HG03342 (cell line): ENCODE results near the gene COLGALT1.
"Not testable (repeated sequence)": the region's sequence is repeated elsewhere in the genome, so short reads cannot be mapped to it uniquely, and the experiment has no call there.

Experiments used
- ATAC-seq: cut with Tn5 transposase; IDR thresholded peaks from one replicate; pipeline ENCODE4 v1.9.1; 2021; ENCODE audit warnings: mild to moderate bottlenecking, moderate library complexity; ENCODE audit not compliant: unreplicated experiment

COLGALT1 gene

DNA sequence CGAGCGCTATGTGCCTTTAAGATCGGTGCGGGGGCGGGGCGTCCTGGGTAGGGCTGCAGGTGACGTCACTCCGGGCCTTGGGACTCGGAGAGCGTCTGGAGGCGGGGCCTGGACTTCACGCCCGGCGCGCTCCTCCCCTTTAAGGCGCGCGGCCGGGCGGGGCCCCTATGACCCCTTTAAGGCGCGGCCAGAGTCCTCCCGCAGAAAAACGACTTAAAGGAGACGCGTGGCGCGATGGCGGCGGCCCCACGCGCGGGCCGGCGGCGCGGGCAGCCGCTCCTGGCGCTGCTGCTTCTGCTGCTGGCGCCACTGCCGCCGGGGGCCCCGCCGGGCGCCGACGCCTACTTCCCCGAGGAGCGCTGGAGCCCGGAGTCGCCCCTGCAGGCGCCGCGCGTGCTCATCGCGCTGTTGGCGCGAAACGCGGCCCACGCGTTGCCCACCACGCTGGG lies at the start of gene COLGALT1:
Gene COLGALT1 (plus strand): TSS at position 170 of the 449 bp plus-strand sequence. CDS start 65 bp downstream, at position 235.
- peak; percentile 88 for ATAC-seq

DNA sequence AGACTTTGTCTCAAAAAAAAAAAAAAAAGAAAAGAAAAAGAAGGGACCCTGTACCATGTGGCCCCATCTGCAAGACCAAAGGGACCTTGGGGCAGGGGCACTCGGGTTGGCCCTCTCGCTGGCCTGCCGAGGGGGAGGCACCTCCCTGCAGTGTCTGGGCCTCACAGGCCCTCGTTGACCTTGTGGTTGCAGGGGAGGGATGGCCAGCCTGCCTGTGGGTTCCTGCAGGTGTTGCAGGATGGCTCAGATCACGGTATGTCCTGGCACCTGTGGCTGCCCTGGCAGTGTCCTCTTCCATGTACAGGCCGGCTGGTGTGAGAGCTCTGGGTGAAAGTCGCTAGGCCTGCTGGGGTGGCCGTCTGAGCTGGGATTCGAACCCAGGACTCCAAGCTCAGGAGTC lies 48.7 kb upstream of the COLGALT1 start:
- no peak for ATAC-seq

DNA sequence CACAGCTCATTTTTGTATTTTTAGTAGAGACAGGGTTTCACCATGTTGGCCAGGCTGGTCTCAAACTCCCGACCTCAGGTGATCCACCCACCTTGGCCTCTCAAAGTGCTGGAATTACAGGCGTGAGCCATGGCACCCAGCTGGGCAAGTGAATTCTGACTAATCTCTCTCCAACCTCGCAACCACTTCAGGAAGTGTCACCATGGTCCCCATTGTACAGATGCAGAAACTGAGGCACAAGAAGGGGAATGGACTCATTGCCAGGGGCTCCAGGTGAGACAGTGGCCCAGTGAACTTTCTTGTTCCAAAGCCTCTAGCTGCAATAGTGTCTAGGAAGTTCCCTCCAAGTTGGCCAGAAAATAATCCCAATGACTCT lies 46.9 kb upstream of the COLGALT1 start:
- not testable (repeated sequence) for ATAC-seq

DNA sequence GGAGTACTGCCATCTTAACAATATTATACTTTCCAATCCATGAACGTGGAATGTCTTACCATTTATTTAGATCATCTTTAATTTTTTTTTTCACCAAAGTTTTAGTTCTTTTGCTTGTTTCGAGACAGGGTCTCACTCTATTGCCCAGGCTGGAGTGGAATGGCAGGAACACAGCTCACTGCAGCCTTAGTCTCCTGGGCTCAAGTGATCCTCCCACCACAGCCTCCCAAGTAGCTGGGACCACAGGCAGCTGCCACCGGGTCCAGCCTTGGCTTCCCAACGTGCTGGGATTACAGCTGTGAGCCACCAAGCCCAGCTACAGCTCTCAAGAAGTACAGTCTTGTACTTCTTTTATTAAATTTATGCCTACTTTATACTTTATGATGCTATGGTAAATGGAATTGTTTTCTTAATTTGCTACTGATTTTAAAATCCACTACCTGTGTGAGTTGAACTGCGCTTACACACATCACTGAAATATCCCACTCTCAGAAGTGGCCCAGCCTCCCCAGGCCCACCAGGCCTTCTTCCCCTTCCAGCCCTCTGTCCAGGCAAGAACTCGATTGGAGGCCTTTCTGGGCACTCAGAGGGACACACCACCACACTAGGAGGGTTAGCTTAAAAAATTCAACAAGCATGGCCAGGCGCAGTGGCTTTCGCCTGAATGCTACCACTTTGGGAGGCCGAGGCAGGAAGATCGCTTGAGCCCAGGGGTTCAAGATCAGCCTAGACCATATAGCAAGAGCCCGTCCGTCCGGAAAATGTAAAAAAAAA lies 45.0 kb upstream of the COLGALT1 start:
- ATAC-seq: no peak

DNA sequence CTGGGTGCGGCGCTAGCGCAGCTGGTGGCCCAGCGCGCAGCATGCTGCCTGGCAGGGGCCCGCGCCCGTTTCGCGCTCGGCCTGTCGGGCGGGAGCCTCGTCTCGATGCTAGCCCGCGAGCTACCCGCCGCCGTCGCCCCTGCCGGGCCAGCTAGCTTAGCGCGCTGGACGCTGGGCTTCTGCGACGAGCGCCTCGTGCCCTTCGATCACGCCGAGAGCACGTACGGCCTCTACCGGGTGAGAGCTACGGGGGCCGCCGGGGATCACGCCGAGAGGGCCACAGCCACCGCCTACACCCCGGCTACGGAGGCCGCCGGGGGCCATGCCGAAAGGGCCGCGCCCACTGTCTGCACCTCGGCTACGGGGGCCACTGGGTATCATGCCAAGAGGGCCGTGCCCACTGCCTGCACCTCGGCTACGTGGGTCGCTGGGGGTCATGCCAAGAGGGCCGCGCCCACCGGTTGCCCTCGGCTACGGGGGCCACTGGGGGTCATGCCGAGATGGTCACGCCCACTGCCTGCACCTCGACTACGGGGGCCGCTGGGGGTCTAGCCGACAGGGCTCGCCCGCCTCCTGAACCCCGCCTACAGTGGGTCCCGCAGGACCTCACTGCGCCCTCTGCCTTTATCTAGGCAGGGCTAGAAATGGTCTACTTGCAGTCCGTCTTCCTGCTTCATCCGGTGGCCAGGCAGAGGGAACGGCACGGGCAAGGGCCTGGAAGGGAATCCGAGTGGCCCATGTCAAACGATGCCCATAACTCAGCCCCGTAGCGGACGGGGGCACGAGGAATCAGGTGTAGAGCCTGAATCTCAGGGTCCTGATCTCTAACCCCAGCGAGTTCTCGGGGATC lies 43.5 kb upstream of the COLGALT1 start:
- ATAC-seq: peak; percentile 66

DNA sequence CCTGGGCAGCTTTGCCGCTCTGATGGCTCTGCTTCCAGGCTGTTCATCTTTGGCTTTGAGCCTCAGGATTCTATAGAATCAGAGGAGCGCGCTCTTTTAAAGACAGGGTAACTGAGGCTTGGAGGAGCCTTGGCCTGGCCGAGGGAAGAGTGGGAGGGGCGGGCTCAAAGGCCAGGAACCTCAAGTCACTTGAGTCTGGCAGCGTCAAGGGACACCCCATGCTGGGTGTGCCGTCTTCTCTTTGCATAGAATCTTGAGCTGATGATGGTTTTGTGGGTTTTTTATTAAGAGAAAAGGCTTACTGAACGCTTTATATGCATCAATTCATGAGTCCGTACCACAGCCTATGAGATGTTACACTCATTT lies 42.9 kb upstream of the COLGALT1 start:
- peak; percentile 12 for ATAC-seq

DNA sequence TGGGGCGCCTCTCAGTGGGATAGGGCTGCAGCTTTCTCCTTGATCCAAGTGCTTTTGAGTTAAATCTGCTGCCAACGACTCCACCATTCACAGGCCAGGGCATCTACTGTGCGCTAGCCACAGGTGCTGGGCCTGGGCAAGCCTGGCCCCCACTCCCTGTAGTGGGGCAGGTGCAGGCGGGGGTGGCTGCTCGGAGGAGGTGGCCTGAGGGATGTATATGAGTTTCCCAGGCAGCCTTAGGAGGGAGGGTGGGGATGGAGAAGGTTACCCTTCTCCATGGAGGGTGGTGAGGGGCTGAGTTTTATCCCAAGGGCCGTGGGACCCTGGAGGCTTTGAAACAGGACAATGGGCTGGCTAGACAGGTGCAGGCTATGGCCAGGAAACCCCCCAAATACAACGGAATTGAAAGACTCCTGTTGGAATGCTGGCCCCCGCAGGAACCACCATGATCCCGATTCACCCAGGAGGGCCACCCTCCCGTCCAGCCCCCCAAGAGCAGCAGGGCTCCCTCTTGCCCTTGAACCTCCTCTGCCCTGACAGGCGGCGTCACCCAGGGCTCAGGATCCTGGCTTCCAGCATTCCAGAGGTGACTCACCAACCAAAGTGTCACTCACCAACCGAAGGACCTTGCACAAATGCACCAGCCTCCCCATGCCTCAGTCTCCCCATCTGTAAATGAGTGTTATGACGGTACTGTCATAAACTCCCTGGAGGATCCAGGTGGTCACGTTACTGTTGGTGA lies 39.9 kb upstream of the COLGALT1 start:
- ATAC-seq: no peak

DNA sequence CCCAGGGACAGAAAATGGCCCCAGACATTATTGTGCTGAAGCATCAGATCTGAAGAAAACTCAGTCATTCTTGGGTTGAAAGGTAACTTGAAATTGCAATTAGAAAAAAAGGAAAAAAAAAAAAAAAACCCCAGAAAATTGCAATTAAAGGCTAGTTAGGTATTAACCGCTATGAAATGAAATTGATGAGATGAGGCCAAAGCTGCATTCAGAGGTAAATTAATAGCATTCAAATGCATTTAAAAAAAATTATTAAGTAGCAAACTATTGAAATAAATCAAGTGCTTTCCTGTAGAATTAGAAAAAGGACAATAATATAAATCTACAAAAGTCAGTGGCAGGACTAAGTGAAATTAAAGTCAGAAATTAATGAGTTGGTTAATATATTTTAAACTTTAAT lies 37.6 kb upstream of the COLGALT1 start:
- no peak for ATAC-seq

DNA sequence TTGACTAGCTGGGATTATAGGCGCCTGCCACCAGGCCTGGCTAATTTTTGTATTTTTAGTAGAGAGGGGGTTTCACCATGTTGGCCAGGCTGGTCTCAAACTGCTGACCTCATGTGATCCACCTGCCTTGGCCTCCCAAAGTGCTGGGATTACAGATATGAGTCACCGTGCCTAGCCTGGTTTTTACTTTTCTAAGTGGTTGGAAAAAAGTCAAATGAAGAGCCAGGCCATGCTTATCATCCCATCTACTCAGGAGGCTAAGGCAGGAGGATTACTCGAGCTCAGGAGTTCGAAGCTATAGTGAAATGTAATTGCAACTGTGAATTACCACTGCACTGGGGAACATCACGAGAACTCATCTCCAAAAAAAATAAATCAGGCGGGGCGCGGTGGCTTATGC lies 36.8 kb upstream of the COLGALT1 start:
- ATAC-seq: not testable (repeated sequence)

DNA sequence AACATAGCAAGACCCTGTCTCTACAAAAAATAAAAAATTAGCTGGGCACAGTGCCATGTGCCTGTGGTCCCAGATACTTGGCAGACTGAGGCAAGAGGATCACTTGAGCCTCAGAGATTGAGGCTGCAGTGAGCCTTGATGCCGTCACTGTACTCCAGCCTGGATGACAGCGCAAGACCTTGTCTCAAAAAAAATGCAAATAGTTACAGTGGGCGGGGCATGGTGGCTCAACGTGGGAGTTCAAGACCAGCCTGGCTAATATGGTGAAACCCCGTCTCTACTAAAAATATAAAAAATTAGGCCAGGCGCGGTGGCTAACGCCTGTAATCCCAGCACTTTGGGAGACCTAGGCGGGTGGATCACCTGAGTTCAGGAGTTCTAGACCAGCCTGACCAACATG lies 35.5 kb upstream of the COLGALT1 start:
- no peak for ATAC-seq

DNA sequence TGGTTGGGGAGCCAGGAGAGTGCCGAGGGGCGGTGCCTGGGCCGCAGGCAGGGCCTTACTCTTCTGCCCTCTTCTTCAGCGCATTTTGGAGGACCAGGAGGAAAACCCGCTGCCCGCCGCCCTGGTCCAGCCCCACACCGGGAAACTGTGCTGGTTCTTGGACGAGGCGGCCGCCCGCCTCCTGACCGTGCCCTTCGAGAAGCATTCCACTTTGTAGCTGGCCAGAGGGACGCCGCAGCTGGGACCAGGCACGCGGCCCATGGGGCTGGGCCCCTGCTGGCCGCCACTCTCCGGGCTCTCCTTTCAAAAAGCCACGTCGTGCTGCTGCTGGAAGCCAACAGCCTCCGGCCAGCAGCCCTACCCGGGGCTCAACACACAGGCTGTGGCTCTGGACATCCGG lies 34.6 kb upstream of the COLGALT1 start:
- ATAC-seq: no peak

DNA sequence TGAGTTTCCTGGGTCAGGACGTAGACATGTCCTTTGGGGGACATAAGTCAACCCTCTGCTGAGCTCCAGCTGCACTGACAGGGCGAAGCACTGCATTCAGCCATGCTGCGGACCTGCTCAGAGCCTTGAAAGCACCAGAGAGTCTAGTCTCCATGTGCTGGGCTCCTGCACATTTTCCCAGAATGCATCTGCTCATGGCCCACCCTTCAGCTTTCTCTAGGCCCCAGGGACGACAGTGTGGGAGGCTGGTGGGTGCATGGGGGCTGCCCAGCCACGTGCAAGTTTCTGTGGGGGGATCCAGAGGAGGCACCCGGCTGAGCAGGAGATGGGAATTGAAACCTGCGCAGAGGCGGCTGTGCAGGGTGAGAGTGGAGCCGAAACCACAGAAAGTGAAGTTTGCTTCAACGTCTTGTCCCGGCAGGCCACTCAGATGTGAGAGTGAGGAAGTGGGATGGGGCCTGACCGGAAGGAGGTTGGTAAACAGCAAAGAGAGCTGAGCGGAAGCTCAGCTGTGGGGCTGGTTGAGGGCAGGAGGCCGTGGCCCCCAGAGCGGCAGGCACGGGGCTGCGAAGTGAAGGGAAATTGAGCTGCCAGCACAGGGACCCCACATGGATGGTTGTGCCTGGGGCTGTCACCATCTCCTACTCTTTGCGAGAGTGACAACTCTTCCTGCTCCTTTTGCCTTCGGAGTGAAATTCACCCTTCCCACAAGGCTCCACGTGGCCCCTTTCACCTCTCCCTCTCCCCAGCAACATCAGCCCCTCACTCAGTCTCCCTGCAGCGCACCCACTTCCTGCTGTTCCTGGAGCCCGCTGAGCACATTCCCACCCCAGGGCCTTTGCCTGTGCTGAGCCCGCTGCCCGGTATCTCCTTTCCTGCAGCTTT lies 32.2 kb upstream of the COLGALT1 start:
- peak; percentile 72 for ATAC-seq

DNA sequence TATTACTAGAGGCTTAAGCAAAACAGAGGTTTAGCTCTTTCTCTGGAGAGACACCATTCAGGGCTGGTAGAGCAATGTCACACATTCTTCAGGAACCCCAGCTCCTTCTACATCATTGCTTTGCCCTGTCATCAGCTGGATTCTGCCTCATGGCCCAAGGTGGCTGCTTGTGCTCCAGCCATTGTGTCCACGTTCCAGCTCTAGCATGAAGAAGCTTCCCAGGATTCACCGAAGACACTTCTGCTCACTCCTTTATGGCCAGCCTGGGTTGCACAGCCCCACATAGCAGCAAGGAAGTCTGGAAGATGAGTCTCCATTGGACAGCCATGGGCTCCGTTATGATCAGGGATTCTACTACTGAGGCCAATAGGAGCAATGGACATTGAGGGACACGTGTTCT lies 30.8 kb upstream of the COLGALT1 start:
- no peak for ATAC-seq

DNA sequence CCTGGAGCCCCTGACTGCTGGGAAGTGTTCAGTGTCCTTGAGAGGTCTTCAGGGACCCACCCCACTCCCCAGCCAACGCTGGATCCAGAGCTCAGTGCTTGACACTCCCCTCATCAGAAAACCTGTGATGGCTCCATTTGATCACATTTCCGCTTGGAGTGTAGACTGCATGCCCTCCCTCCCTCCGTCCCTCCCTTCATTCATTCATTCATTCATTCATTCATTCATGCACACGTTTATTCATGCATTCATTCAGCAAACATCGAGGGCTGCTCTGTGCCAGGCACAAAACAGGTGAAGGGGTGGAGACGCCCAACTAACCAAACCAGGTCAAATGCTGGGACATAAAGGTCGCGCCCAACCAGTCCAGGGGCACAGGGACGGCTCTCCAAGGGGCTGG lies 30.3 kb upstream of the COLGALT1 start:
- ATAC-seq: no peak

DNA sequence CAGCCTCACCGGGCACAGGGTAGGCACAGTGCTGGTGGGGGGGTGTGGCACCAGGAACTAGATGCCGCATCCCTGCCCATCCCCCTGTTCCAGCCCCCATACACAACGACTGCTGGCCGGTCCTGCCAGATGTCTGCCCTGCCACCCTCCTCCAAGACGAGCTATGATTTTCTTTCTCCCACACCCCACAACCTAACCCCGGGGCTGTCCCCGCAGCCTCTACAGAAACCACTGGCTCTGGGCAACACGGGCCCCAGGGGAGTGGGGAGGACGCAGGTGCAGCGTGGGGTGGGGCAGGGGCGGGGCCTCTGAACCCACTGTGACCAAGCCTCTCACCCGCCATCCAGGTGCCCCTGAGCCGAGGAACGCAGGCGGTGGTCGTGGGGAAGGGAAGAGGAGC lies 28.5 kb upstream of the COLGALT1 start:
- ATAC-seq: no peak

DNA sequence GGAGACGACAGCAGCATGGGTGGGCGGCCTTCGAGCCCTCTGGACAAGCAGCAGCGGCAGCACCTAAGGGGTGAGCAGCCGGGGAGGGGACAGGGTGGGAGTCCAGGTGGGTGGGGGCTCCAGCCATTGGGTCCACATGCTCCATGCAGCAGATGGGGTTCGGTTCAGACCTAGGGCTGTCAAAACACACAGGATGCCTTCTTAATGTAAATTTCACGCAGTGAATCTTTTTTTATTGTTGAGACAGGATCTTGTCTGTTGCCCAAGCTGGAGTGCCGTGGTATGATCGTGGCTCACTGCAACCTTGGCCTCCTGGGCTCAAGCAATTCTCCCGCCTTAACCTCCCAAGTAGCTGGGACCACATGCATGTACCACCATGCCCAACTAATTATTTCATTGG lies 28.1 kb upstream of the COLGALT1 start:
- ATAC-seq: no peak

DNA sequence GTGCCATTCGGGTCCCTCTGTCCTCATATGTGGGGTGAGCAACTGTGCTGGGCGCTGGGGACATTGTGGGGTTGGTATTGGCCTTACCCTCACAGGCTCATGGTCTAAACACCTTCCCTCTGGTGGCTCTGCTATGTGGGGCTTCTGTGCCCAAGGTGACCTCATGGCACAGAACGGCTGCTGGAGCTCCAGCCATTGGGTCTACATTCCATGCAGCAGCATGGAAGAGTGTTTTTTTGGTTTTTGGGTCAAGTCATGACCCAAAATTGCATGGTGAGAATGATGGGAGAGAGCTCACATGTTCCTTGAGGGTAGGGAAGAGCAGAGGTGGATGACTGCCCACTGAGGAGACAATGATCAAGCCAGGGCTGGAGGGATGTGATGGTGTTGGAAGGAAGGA lies 26.8 kb upstream of the COLGALT1 start:
- ATAC-seq: no peak

DNA sequence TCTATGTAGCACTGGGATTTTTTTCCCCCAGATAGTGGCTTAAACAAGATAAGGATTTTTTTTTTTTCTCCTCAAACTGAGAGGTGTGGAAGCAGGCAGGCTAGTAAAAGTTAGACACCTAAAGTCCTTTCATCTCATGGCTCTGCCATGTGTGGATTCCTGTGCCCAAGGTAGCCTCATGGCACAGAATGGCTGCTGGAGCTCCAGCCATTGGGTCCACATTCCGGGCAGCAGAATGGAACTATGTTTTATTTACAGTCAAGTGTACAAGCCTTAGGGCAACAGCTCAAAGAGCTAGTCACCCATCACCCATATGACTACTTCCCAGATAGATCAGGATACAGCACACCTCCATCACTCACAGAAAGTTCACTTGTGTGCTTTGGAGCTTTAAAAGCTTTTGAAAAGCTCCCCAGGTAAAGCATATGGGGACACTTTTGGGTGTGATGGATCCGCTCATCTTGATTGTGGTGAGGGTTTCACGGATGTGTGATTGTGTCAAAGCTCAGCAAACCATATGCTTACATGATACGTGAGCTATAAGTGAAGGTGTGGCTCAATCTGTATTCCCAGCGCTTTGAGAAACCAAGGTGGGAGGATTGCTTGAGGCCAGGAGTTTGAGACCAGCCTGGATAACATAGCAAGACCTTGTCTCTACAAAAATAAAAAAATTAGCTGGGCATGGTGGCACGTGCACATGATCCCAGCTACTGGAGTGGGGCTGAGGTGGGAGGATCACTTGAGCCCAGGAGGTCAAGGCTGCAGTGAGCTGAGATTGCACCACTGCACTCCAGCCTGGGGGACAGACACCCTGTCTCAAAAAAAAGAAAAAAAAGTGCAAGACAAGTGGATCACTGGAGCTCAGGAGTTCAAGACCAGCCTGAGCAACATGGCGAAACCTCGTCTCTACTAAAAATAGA lies 25.9 kb upstream of the COLGALT1 start:
- ATAC-seq: no peak

DNA sequence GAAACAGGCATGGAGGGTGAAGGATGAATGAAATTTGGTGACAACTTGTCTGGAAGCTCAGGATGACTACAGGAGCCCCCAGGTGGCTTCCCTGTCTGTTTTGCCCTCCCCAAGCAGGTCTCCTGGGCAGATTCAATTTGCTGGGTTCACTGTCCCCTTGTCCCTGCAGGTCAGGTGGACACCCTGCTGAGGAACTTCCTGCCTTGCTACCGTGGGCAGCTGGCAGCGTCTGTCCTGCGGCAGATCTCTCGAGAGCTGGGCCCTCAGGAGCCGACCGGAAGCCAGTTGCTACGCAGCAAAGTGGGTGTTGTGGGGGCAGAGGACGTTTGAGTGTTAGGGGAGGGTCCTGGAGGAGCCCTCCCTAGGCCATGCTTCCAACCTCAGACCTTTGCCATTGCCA lies 24.9 kb upstream of the COLGALT1 start:
- ATAC-seq: no peak
